Endothelial cell (in vitro differentiated cells): ENCODE data around the gene HENMT1. TPM values are rescaled to one million over a fixed set of nuclear protein-coding genes. Genes with fewer than 3 reads are reported as not detected.
A peak's percentile ranks its signal among the peaks of the same experiment; 100 is the strongest.
"Not testable (repeated sequence)": the region's sequence is repeated elsewhere in the genome, so short reads cannot be mapped to it uniquely, and the experiment has no call there.

Experiments used
- DNase-seq: peaks from one replicate; pipeline ENCODE4 v3.0.0; 2021; ENCODE audit warnings: low spot score
- H3K27ac Mint-ChIP-seq: one replicate; pipeline ENCODE4 v1.8.0; 2021; ENCODE audit warnings: mixed read lengths, inconsistent platforms; ENCODE audit not compliant: unreplicated experiment
- H3K27me3 Mint-ChIP-seq: one replicate; pipeline ENCODE4 v1.8.0; 2021; ENCODE audit warnings: mild to moderate bottlenecking, moderate library complexity, mixed read lengths, inconsistent platforms; ENCODE audit not compliant: unreplicated experiment
- H3K36me3 Mint-ChIP-seq: one replicate; pipeline ENCODE4 v1.8.0; 2021; ENCODE audit warnings: mild to moderate bottlenecking, low read depth, mixed read lengths, inconsistent platforms; ENCODE audit not compliant: unreplicated experiment
- H3K4me1 Mint-ChIP-seq: one replicate; pipeline ENCODE4 v1.8.0; 2021; ENCODE audit warnings: mild to moderate bottlenecking, mixed read lengths, inconsistent platforms; ENCODE audit not compliant: unreplicated experiment
- H3K4me3 Mint-ChIP-seq: one replicate; pipeline ENCODE4 v1.8.0; 2021; ENCODE audit warnings: mild to moderate bottlenecking, mixed read lengths, inconsistent platforms; ENCODE audit not compliant: unreplicated experiment
- H3K9me3 Mint-ChIP-seq: one replicate; pipeline ENCODE4 v1.8.0; 2021; ENCODE audit warnings: mixed read lengths, inconsistent platforms; ENCODE audit not compliant: unreplicated experiment
- total RNA-seq: library from RNA; stranded (reverse); fragmentation: NEBNext Ultra II Directional; extraction: Animal tissue kit (Norgen Biotek cat#: 25700); gene quantifications from one replicate; pipeline ENCODE4 v1.2.1, GENCODE V29; 2021; ENCODE audit not compliant: unreplicated experiment
- TF ChIP-seq, protein P1 (sequence below): fragments of 200-600 bp; sonication (generic); IDR thresholded peaks from one replicate; pipeline ENCODE4 v1.5.0; 2021; ENCODE audit warnings: antibody characterized with exemption; ENCODE audit not compliant: unreplicated experiment

Gene HENMT1
- total RNA-seq, 1 donor from 2014 or later: 10.5 TPM

DNA sequence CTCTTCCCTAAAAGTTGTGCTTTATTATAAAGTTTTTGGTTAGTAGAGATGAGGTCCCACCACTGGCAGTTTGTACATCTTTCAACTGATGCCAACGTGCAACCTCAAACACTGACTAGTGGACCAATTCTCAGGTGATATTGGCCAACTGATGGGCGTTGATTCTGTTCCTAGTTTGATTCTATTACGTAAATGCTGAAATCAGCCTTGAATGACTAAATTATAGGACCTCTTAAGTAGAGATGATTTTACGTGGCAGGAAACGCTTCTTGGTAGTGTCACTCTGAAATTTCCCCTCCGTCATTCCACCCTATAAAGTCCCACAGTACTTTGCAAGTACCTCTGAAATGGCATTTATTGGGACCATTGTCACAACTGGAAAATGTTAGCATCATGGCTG, 43.0 kb upstream of the HENMT1 start:
- Mint-ChIP-seq H3K4me3 (no peak overlapping the region), H3K4me1 (peaks cover 3% of the 10 kb centered on the region), H3K9me3 (no peaks in the 10 kb centered on the region), H3K27me3 (peaks cover 5% of the 10 kb centered on the region), H3K36me3 (peaks cover 17% of the 10 kb centered on the region), H3K27ac (no peak overlapping the region)
- TF ChIP-seq, protein P1, sequence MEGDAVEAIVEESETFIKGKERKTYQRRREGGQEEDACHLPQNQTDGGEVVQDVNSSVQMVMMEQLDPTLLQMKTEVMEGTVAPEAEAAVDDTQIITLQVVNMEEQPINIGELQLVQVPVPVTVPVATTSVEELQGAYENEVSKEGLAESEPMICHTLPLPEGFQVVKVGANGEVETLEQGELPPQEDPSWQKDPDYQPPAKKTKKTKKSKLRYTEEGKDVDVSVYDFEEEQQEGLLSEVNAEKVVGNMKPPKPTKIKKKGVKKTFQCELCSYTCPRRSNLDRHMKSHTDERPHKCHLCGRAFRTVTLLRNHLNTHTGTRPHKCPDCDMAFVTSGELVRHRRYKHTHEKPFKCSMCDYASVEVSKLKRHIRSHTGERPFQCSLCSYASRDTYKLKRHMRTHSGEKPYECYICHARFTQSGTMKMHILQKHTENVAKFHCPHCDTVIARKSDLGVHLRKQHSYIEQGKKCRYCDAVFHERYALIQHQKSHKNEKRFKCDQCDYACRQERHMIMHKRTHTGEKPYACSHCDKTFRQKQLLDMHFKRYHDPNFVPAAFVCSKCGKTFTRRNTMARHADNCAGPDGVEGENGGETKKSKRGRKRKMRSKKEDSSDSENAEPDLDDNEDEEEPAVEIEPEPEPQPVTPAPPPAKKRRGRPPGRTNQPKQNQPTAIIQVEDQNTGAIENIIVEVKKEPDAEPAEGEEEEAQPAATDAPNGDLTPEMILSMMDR: no peak
- DNase-seq: no peak

- H3K36me3 Mint-ChIP-seq: peaks cover 28% of the 10 kb centered on the region
- H3K27ac Mint-ChIP-seq, H3K9me3 Mint-ChIP-seq, H3K27me3 Mint-ChIP-seq, H3K4me1 Mint-ChIP-seq, H3K4me3 Mint-ChIP-seq, DNase-seq: not testable (repeated sequence)
These were observed 41.2 kb upstream of the HENMT1 start for GRCh38 chr1:108702109-108702508.

- Mint-ChIP-seq H3K27me3 (peaks cover 5% of the 10 kb centered on the region), H3K9me3 (no peaks in the 10 kb centered on the region), H3K36me3 (peaks cover 31% of the 10 kb centered on the region), H3K4me3 (no peak overlapping the region), H3K27ac (no peak overlapping the region), H3K4me1 (peaks cover 9% of the 10 kb centered on the region)
- DNase-seq: no peak
- TF ChIP-seq, protein P1: no peak
These were observed 40.4 kb upstream of the HENMT1 start for GRCh38 chr1:108701176-108701849.

DNA sequence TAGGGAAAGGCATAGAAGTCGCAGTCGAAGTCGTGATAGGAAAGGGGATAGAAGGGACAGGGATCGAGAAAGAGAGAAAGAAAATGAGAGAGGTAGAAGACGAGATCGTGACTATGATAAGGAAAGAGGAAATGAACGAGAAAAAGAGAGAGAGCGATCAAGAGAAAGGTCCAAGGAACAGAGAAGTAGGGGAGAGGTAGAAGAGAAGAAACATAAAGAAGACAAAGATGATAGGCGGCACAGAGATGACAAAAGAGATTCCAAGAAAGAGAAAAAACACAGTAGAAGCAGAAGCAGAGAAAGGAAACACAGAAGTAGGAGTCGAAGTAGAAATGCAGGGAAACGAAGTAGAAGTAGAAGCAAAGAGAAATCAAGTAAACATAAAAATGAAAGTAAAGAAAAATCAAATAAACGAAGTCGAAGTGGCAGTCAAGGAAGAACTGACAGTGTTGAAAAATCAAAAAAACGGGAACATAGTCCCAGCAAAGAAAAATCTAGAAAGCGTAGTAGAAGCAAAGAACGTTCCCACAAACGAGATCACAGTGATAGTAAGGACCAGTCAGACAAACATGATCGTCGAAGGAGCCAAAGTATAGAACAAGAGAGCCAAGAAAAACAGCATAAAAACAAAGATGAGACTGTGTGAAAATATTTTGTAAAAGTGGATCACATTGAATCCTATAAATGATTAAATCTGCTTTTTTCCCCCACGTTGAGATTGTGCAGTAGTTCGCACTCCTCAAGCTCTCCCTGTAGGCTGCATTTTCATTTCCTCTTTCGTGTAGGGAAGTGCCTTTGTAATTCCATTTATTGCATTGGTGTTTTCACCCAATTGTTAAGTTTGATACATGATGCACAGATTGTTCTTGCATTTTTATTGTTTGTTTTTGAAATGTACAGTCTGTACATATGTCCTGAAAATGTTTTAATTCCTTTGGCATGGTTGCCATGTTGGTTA, 38.8 kb upstream of the HENMT1 start:
- peak overlapping the region; percentile 6 for H3K4me3 Mint-ChIP-seq
- H3K27me3 Mint-ChIP-seq: no peaks in the 10 kb centered on the region
- H3K4me1 Mint-ChIP-seq: peaks cover 13% of the 10 kb centered on the region
- H3K36me3 Mint-ChIP-seq: peaks cover 37% of the 10 kb centered on the region
- DNase-seq: no peak
- TF ChIP-seq, protein P1: no peak
- no peak overlapping the region for H3K27ac Mint-ChIP-seq
- H3K9me3 Mint-ChIP-seq: no peaks in the 10 kb centered on the region

GRCh38 chr1:108695535-108695934, 34.6 kb upstream of the HENMT1 start:
- Mint-ChIP-seq H3K36me3 (peaks cover 36% of the 10 kb centered on the region), H3K27ac (peak overlapping the region; percentile 48), H3K9me3 (no peaks in the 10 kb centered on the region), H3K4me1 (peaks cover 40% of the 10 kb centered on the region), H3K4me3 (peak overlapping the region; percentile 38), H3K27me3 (peaks cover 9% of the 10 kb centered on the region)
- DNase-seq: no peak
- TF ChIP-seq, protein P1: no peak
